NK-92 (cell line): ENCODE data around the gene GFER.
"Not testable (repeated sequence)": the region's sequence is repeated elsewhere in the genome, so short reads cannot be mapped to it uniquely, and the experiment has no call there.

Source experiments
- DNase-seq: peaks from one replicate; lab custom pipeline; 2025; ENCODE audit not compliant: unreplicated experiment; lab: John Stamatoyannopoulos, UW

The GFER gene

DNA sequence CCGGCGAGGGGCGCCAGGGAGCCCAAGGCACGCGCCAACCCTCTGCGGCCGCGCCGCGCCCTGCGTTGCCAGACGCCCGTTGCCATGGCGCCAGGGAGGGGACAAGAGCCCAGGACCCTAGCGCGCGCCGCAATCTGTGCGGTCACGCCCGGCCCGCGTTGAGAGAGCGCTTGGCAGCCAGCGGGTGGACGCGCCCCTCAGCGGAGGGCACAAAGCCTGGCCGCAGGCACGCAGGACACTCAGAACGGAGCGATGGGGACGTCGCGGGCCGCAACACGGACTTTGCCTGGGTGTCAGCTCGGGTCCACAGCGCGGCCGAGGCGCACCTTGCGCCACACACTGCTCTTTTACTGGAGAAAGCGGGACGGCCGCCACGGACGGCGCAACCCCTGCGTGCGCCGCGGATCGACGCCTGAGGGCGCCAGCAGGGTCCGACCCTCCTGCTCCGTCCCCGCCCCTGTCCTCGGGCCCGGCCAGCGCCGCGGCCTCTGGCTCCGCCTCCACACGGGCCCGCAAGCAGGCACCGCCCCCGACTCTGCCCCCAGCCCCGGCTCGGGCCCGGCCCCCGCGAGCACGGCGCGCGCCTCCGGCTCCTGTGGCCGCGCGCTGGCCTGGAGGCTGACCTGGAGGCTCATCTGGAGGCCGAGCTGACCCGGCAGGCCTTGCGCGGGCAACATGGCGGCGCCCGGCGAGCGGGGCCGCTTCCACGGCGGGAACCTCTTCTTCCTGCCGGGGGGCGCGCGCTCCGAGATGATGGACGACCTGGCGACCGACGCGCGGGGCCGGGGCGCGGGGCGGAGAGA is at the start of gene GFER:
Gene GFER (plus strand): TSS at position 650 of the 803 bp plus-strand sequence. CDS start 26 bp downstream, at position 676.
- no peak for DNase-seq

DNA sequence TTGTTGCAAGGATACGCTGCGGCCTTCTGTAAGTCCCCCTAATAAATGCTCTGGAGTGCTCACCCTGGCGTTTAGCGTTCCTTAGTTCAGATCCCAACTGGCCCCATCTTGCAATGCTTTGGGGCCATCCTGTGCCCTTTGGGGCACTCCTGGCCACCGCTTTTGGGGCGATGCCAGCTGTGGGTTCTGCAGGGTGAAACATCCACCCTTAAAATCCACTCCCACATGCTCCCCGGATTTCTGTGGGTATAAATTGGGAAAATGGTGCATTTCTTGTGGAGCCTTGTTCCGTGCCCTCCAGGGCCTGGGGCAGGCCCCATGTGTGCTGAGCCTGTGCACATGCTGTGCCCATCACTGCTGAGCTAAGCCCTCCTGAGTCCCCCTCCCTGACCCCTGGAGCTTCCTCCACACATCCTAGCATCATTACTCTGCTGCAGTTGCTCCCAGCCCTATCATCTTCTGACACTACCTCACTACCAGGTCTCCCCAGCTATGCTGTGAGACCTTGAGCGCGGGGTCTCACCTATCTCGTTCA is 47.0 kb upstream of the GFER start:
- no peak for DNase-seq

DNA sequence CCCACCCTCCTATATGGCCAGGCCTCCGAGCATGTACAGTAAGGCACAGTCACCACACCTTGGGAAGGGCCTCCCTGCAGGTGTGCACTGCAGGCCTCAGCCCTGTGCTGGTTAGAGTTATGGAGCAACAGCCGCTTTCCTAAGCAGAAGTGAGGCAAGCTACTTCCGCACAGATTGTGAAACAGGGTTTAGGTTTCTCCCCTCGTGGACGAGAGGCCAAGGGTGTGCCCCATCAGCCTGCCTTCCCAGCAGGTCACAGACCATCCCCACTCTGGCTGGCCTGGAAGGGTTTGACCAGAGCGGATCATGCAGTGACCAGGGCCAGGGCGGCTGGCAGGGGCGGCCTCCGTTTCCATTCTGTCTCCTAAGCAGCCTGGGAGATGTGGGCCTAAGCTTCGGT is 45.7 kb upstream of the GFER start:
- no peak for DNase-seq

DNA sequence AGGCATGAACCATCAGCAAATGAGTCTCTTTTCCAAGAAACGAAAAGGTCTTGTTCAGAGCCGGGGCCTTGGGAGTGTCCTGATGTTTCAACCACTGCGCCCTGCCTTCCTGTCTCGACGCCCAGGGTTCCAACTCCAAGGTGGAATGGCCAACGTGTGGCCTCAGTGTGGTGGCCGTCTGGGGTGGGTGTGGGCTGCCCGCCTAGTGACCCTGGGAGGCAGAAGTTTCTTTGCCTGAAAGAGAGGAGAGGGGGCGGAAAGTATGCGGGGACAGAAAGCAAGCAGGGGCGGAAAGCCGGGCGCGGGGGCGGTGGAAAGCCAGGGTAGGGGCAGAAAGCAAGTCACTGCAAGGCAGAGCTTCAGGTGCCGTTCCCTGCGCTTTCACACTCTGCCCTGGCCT is 45.1 kb upstream of the GFER start:
- no peak for DNase-seq

DNA sequence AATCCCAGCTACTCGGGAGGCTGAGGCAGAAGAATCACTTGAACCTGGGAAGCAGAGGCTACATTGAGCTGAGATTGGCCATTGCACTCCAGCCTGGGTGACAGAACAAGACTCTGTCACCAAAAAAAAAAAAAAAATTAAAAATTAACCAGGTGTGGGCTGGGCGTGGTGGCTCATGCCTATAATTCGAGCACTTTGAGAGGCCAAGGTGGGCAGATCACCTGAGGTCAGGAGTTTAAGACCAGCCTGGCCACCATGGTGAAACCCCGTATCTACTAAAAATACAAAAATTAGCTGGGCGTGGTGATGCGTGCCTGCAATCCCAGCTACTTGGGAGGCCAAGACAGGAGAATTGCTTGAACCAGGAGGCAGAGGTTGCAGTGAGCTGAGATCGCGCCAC is 44.2 kb upstream of the GFER start:
- DNase-seq, result not testable (repeated sequence)

DNA sequence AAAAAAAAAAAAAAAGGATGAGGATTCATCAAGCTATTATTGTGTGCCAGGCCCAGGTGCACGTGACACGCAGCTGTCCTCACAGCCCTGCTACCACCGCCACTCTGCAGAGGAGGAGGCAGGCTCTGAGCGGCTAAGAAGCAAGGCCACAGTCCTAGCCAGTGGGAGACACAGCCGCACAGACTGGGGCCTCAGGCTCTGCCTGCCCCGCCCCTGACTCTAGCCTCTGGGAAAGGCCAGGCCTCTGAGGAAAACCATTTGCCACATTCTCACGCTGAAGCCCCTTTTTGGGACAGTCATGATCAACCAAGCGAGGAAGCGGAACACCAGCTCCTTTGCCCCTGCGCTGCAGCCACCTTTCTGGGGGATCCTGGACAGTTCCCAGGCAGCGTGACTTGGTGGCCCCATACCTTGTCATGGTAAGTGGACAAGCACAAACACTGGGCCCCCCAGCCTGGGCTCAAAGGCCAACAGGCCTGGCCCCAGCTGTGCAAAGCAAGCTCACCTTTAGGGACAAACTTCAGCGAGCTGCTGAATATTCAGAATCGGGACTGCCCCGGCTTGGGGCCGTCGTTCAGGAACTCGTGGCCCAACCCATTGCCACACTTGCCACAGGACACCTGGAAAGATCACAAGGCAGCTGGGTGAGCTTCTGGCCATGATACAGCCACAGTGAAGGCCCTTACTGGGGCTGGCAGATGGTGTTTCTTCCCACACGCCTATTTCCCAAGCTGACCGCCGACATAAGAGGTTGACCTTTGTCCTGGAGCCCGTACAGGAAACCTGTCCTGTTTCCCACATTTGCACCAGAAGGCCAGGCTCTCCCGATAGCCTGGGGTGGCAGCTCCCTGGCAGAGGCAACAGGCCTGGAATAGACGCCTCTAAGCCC is 43.5 kb upstream of the GFER start:
- DNase-seq, result no peak

DNA sequence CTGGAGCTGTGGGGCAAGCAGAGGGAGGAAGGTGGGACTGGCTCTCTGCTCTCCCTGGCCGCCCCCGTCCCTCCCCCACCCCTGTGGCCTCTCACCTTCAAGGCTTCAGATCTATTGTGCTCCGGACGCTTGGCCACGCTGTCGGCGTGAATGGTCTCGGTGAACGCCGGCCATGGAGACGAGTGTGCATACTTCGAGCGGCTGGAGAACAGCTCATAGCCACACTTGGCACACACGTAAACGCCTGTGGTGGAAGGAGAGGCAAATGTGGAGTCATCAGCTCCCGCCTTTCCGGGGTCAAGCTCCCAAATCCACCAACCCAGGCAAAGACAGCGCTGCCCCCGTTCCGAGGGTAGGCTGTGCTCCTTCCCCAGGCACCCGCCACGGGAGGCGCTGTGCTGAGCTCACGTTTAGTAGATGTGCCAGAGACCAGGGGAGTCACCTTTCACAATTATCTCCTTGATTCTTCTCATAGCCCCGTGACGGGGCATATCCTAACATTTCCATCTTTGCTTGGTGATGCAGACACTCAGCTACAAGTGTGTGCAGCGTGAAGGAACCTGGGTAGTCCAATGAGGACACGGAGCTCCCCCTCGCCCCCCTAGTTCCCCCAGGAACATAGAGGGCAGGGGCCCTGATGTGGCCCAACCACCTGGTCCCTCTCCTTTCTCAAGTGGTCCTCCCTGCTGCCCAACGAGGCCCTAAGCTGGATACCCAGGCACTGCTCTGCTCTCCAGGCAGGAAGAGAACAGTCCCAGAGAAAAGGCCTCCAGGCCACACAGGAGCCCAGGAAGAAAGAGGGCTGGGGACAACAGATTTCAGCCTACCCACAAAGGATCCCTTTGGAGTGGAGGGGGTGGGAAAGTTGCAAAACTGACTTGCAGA is 42.6 kb upstream of the GFER start:
- no peak for DNase-seq

DNA sequence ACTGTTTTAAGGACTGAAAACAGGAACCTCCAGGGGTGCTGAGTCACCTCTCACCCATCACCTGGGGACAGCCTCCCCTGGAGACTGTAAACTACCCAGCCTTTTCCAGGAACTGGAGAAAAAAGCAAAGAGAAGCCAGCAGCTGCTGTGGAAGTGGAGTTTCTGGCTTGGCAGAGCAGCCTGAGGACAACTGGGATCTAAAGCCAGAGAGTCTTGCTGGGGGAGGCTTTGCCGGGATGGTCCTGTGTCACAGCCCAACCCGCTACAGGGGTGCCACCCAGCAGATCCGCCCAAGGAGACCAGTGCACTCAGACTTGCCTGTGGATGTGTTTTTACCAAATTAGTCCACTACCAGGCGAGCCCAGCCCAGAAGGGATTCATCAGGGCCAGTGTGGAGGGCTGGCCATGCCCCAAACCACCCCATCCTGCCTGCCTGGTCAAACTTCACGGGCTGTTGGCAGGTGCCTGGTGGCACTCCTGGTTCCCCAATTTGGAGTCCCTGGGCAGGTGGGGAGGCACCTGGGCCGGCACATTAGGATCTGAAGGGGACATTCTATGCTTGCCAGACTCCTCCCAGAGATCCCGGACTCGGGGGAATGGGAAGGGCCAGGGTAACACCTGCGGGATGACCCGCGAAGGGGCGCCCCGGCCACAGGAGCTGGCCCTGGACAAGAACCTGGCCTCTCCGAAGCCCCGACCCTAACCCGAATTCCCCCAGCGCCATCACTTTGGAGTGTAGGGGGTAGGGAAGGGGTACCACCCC is 41.8 kb upstream of the GFER start:
- DNase-seq, result no peak

DNA sequence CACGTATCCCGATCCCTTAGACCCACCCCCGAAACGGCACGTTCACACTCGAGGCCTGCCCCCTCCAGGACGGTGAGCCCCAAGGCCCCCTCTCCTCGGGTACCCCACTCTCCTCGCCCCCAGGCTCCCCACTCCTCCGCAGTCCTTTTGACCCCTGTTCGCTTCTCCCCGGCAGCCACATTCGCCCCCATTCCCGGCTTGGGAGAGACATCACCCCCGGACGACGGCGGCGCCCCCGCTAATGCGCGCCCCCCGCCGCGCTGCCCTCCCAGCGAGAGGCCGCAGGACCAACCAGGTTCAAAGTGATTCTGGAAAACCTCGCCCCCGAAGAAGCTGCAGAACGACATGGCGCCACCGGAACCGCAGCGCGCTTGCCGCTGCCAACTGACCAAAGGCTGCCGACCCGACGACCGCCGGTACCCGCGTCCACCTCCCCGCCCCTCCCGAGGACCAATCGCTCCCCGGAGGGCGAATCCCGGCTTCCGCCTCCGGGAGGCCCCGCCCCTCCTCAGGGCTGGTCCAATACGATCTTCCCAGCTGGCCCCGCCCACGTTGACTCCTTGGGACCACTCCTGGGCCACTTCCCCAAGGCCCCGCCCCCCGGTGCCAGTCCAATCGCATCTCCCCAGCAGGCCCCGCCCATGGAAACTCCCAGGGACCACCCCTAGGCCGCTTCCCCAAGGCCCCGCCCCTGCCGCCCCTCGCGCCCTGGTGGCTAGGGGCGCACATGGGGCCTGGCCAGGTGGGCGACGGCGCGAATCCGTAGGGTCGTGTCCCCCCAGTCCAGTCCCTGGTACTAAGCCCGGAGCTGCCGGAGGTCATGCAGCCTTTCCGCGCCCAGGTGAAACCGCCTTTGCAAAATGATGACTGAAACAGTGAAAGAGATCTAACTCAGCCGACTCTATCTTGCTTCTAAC is 40.9 kb upstream of the GFER start, which contains the start of gene MSRB1:
Gene MSRB1 (minus strand): TSS at position 390 of the 917 bp plus-strand sequence. CDS start 43 bp downstream, at position 347.
- peak; percentile 79 for DNase-seq

DNA sequence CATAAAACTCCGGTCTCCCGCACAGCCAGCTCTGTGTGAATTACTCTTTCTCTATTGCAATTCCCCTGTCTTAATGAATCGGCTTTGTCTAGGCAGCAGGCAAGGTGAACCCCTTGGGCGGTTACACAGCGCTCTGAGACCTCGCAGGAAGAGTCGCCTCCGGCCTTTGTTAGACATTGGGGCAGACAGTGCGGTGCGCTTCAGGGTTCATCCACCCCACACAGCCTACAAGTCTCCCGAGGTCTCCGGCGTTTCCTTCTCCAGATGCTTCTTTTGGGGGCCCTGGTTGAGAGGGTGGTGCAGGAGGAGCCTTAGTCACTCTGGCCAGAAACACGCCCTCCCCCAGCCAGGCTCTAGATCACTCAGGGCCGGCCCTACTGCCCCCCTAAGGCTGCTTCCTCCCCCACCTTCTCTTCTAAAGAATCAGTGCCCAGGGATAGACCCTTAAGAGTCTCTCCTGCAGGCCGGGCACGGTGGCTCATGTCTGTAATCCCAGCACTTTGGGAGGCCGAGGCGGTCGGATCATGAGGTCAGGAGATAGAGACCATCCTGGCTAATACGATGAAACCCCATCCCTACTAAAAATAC is 39.3 kb upstream of the GFER start:
- no peak for DNase-seq

DNA sequence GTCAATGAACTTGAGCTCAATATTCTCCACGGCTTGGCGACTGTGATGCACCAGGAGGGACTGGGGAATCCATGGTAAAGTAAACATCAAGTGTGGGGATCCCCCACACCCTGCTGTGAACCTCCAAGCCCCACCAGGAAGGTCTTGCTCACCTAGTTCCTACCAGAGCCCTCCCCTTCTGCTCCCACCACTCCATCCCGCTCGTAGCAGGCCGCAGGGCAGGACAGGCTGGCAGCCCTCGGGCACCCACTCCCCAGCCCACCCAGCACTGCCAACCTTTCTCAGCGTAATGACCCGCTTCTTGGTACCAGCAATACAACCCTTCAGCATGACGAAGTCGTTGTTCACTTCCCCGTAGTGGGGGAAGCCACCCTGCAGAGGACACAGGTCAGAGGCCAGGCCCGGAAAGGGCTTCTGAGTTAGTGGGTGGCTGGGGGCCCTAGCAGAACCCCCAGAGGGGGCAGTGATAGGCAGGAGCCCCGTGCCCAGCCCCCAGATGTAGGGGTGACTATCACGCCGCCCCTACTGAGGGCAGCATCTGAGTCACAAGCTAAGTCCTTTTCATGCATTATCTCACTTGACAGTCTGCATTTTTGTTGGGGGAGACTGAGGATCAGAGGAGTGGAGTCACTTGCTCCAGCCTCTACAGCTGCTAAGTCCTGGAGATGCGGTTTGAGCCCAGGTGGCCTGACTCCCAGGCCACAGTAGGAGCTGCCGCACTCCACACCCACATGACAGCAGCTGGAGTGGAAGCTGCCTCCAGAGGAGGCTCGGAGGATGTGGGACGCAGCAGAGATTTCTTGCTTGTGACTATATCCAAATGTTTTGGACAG is 38.2 kb upstream of the GFER start:
- no peak for DNase-seq

DNA sequence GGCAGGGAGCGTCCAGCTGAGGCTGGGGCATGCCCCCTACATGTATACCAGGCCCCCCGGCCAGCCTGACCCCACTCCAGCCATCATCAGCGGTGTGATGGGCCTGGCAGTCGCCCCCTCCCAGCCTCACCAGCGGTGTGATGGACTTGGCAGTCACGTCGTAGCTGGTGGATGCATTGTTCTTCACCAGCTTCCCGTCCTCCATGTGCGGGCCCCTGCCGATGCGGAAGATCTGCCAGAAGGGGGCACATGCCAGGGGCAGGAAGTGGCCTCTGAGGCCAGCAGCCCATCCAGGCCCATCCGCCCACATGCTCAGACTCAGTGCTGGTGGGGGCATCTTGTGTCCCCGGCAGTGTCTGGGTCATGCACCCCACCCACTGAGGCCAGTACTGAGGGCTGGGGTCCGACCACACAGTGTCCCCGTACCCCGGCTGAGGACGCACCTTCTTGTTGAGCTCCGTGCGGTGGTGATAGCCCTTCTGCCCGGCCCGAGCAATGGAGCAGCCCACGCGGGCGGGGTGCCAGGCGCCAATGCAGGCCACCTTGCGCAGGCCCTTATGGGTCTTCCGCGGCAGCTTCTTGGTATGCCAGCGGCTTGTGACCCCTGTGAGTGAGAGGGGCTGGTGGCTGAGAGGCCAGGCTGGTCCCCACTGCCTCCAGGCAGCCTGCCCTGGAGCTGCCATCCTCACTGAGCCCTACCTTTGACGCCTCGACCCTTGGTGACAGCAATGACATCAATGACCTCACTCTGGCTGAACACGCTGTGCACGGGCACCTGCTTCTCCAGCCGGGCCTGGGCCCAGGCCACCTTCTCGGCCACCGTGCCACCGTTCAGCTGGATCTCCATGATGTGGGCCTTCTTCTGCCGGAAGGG is 37.3 kb upstream of the GFER start:
- no peak for DNase-seq

DNA sequence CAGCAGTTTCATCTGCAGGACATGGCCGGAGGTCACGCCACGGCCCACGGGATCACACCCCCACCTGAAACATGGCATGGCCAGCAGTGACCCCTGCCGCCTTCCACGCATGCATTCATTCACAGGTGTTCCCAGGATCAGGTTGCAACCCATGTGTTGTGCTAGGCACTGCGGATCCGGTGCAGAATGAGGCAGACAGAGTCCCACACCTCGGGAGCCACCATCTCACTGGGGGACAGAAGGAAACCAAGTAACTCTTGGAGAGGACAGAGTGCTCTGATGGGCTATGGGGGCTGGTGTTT is 36.7 kb upstream of the GFER start:
- no peak for DNase-seq

DNA sequence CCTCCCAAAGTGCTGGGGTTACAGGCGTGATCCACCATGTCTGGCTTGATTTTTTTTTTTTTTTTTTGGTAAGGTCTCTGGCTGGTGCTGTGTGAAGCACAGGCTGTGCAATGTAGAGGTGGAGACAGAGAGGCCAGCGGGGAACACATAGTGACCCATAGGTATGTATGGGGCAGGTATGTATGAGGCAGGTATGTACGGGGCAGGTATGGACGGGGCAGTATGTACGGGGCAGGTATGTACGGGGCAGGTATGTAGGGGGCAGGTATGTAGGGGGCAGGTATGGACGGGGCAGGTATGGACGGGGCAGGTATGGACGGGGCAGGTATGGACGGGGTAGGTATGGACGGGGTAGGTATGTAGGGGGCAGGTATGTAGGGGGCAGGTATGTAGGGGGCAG is 34.5 kb upstream of the GFER start:
- no peak for DNase-seq

DNA sequence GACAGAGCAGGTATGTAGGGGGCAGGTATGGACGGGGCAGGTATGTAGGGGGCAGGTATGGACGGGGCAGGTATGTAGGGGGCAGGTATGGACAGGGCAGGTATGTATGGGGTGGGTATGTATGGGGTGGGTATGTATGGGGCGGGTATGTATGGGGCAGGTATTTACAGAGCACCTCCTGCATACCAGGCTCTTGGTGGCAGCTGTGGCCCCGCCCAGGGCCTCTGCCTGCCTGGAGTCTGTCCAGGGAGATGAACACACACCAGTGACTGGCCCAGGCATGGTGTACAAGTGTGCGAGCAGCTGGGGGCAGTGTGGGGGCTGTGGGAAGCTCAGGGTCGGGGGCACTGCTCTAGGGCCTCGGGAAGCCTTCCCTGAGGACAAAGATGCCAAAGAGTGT is 33.9 kb upstream of the GFER start:
- DNase-seq, result no peak

DNA sequence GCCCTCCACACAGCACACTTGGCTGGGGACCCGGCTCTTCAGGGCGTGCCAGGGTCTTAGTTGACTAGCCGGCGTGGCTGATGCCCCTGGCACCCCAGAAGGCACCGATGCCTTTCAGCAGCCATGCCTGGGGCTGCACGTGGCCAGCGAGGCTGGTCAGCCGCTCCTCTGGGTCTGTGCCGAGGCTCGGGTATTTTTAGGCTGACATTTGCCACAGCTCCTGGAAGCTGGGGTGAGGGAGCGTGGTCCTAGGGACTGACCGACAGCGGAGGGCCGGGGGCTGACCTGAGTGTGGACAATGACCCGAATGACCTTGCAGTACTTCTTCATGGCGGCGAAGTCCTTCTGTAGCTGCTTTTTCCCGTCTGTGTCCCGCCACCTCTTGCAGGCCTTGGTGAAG is 33.4 kb upstream of the GFER start:
- DNase-seq, result no peak

DNA sequence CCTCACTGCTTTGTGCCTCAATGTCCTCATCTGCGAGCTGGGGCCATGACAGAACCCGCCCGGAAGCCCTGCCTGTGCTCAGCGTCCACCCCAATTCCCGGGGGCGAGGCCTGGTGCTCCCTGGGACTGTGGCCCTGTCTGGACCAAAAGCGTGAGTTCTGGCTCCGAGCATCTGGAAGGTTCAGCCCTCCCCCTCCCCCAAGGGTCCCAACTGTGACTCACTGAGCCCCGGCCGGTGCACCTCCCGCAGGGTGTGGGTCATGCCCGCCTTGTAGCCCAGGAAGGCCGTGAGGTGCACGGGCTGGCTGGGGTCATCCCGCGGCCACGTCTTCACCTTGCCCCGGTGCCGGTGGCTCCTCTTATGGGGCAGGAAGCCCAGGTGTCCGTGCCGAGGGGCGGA is 30.3 kb upstream of the GFER start:
- no peak for DNase-seq
